Testis (tissue), 2 donors: ENCODE measurements around the gene ZSCAN5C.

Source experiments
- POLR2A ChIP-seq: fragments of 450-650 bp; IDR thresholded peaks from one replicate; pipeline ENCODE4 v1.6.1; 2017; ENCODE audit warnings: antibody characterized with exemption, mild to moderate bottlenecking, moderate library complexity
- TF ChIP-seq, protein P1 (sequence below), 3 experiments: fragments of 450-650 bp in 2 of 3; fragments of 200-600 bp in 1 of 3; sonication (generic) in 1 of 3; IDR thresholded peaks; one replicate each; pipeline ENCODE4 v1.5.1; 2016 to 2019; ENCODE audit warnings: antibody characterized with exemption in 3 of 3, mild to moderate bottlenecking in 2 of 3, moderate library complexity in 1 of 3

DNA sequence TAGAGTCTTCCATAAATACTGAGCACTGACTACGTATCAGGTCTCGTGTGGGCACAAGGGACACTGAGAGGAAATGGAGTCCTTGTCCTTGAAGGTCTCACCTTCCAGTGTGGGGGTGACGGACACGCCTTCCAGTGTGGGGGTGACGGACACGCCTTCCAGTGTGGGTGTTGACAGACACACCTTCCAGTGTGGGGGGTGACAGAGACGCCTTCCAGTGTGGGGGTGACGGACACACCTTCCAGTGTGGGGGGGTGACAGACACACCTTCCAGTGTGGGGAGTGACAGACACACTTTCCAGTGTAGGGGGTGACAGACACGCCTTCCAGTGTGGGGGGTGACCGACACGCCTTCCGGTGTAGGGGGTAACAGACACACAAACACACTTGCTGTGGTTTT, 56.2 kb downstream of the ZSCAN5C start:
- TF ChIP-seq, protein P1, sequence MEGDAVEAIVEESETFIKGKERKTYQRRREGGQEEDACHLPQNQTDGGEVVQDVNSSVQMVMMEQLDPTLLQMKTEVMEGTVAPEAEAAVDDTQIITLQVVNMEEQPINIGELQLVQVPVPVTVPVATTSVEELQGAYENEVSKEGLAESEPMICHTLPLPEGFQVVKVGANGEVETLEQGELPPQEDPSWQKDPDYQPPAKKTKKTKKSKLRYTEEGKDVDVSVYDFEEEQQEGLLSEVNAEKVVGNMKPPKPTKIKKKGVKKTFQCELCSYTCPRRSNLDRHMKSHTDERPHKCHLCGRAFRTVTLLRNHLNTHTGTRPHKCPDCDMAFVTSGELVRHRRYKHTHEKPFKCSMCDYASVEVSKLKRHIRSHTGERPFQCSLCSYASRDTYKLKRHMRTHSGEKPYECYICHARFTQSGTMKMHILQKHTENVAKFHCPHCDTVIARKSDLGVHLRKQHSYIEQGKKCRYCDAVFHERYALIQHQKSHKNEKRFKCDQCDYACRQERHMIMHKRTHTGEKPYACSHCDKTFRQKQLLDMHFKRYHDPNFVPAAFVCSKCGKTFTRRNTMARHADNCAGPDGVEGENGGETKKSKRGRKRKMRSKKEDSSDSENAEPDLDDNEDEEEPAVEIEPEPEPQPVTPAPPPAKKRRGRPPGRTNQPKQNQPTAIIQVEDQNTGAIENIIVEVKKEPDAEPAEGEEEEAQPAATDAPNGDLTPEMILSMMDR (IDR thresholded peaks at IDR 0.05) = no peak
- TF ChIP-seq POLR2A = no peak
